ENCODE results near the gene CATSPERB. TPM values are rescaled to one million over a fixed set of nuclear protein-coding genes. Genes with fewer than 3 reads are reported as not detected.
A peak's percentile ranks its signal among the peaks of the same experiment; 100 is the strongest.

CATSPERB gene
- total RNA-seq, 1 experiment from 2014 or later = 2.1 TPM

DNA sequence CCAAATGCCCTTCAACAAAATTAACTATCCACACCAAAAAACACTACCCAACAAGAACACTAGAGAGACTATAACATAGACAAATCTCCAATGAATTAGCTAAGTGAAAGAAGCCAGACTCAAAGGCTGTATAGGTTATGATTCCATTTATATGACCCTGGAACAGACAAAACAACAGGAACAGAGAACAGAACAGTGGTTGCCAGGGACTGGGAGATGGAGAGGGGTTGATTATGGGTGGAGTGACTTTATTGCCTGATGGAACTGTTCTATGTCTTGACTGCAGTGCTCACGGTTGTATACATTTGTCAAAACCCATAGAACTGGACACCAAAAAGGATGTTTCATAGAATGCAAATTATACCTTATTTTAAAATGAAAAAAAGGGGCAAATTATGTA lies 14.9 kb downstream of the CATSPERB start:
- H3K4me3 Mint-ChIP-seq (ENCODE audit: unreplicated experiment) = no peak overlapping the region
- CTCF ChIA-PET = interaction anchor here (1.2 kb wide), 1 partner anchor 142 kb away, joined by 3 read pairs; no protein-coding TSS in a partner anchor
- no TSS peak for BruUV-seq (replicated peaks)

GRCh38 chr14:91714805-91715204 lies 17.1 kb downstream of the CATSPERB start:
- no TSS peak for BruUV-seq (replicated peaks)
- Mint-ChIP-seq H3K4me3 (ENCODE audit: unreplicated experiment) (no peak overlapping the region), H3K9me3 (ENCODE audit: unreplicated experiment) (no peaks in the 10 kb centered on the region), H3K4me1 (ENCODE audit: low read depth, unreplicated experiment) (no peaks in the 10 kb centered on the region), H3K36me3 (ENCODE audit: insufficient read depth, unreplicated experiment) (no peaks in the 10 kb centered on the region), H3K27me3 (ENCODE audit: insufficient read depth, unreplicated experiment) (peaks cover 2% of the 10 kb centered on the region), H3K27ac (ENCODE audit: unreplicated experiment) (no peak overlapping the region)
- ChIA-PET CTCF (interaction anchor here (1.1 kb wide), 1 partner anchor 185 kb away, joined by 3 read pairs; no protein-coding TSS in a partner anchor), POLR2A (no interaction called here)
- peak in 1 of 2 experiments; percentile 27 for DNase-seq
- Histone ChIP-seq H3K27me3 (replicated peaks; ENCODE audit: control insufficient read depth, insufficient read depth, low read length) (no peaks in the 10 kb centered on the region), H3K4me3 (ENCODE audit: low read depth, low read length) (no peak overlapping the region), H3K9me3 (no peaks in the 10 kb centered on the region), H3K36me3 (ENCODE audit: control insufficient read depth, insufficient read depth, low read length) (no peaks in the 10 kb centered on the region), H3K4me1 (no peaks in the 10 kb centered on the region)
- TF ChIP-seq, protein P1, sequence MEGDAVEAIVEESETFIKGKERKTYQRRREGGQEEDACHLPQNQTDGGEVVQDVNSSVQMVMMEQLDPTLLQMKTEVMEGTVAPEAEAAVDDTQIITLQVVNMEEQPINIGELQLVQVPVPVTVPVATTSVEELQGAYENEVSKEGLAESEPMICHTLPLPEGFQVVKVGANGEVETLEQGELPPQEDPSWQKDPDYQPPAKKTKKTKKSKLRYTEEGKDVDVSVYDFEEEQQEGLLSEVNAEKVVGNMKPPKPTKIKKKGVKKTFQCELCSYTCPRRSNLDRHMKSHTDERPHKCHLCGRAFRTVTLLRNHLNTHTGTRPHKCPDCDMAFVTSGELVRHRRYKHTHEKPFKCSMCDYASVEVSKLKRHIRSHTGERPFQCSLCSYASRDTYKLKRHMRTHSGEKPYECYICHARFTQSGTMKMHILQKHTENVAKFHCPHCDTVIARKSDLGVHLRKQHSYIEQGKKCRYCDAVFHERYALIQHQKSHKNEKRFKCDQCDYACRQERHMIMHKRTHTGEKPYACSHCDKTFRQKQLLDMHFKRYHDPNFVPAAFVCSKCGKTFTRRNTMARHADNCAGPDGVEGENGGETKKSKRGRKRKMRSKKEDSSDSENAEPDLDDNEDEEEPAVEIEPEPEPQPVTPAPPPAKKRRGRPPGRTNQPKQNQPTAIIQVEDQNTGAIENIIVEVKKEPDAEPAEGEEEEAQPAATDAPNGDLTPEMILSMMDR (IDR thresholded peaks at IDR 0.05; ENCODE audit: insufficient read depth in 1 of 2, low read depth in 1 of 2, low read length in 1 of 2, severe bottlenecking in 1 of 2, unreplicated experiment in 1 of 2) = peak; percentile 28 to 59
- intact Hi-C loops (cut with micrococcal nuclease; ENCODE audit: unreplicated experiment) = loop anchor here (5.0 kb wide), 1 partner anchor 182 kb away; no protein-coding TSS in a partner anchor

More for the DNA sequence above, 14.9 kb downstream of the CATSPERB start:
- Mint-ChIP-seq H3K9me3 (ENCODE audit: unreplicated experiment) (no peaks in the 10 kb centered on the region), H3K36me3 (ENCODE audit: insufficient read depth, unreplicated experiment) (no peaks in the 10 kb centered on the region), H3K27me3 (ENCODE audit: insufficient read depth, unreplicated experiment) (no peaks in the 10 kb centered on the region), H3K4me1 (ENCODE audit: low read depth, unreplicated experiment) (no peaks in the 10 kb centered on the region), H3K27ac (ENCODE audit: unreplicated experiment) (no peak overlapping the region)
- no peak for DNase-seq
- POLR2A ChIA-PET = no interaction called here
- no peak overlapping the region for H3K4me3 ChIP-seq (ENCODE audit: low read depth, low read length)
- no peaks in the 10 kb centered on the region for H3K27me3 ChIP-seq (replicated peaks; ENCODE audit: control insufficient read depth, insufficient read depth, low read length)
- H3K9me3 ChIP-seq = no peaks in the 10 kb centered on the region; the same call in 1 of the 2 replicates
- no peaks in the 10 kb centered on the region for H3K36me3 ChIP-seq (ENCODE audit: control insufficient read depth, insufficient read depth, low read length)
- H3K4me1 ChIP-seq = no peaks in the 10 kb centered on the region
- TF ChIP-seq, protein P1 (IDR thresholded peaks at IDR 0.05; ENCODE audit: insufficient read depth in 1 of 2, low read depth in 1 of 2, low read length in 1 of 2, severe bottlenecking in 1 of 2, unreplicated experiment in 1 of 2) = no peak
- intact Hi-C loops (cut with micrococcal nuclease; ENCODE audit: unreplicated experiment) = loop anchor here (5.0 kb wide), 1 partner anchor 180 kb away; no protein-coding TSS in a partner anchor

DNA sequence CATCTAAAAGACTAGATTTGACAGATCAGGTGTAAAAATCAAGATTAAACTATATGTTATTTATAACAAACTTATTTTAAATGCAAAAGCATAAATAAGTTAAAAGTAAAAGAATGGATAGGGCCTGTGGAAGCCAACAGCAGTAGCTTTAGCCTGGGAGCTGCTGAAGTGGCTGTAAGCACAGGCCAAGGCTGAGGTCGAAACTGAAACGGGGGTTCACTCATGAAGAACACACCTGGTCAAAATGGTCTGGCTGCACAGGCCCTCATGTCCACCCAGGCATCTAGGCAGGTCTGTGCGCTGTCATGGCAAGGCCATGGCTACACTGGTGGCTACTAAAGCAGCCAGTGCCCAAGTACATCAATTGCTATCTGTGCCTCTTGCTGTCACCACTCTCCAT lies 23.1 kb downstream of the CATSPERB start:
- intact Hi-C loops (cut with micrococcal nuclease; ENCODE audit: unreplicated experiment) = no loop called here
- H3K36me3 ChIP-seq (ENCODE audit: control insufficient read depth, insufficient read depth, low read length) = no peaks in the 10 kb centered on the region
- DNase-seq = no peak
- ChIA-PET POLR2A (no interaction called here), CTCF (interaction anchor here (0.7 kb wide), 1 partner anchor 292 kb away, joined by 4 read pairs; no protein-coding TSS in a partner anchor)
- H3K36me3 Mint-ChIP-seq (ENCODE audit: insufficient read depth, unreplicated experiment) = no peaks in the 10 kb centered on the region
- H3K9me3 Mint-ChIP-seq (ENCODE audit: unreplicated experiment) = peaks cover 10% of the 10 kb centered on the region
- H3K9me3 ChIP-seq = no peaks in the 10 kb centered on the region
- TF ChIP-seq, protein P1 (IDR thresholded peaks at IDR 0.05; ENCODE audit: insufficient read depth in 1 of 2, low read depth in 1 of 2, low read length in 1 of 2, severe bottlenecking in 1 of 2, unreplicated experiment in 1 of 2) = no peak
- H3K4me3 Mint-ChIP-seq (ENCODE audit: unreplicated experiment) = no peak overlapping the region
- no peaks in the 10 kb centered on the region for H3K27me3 ChIP-seq (replicated peaks; ENCODE audit: control insufficient read depth, insufficient read depth, low read length)
- H3K4me1 ChIP-seq = no peaks in the 10 kb centered on the region
- H3K4me3 ChIP-seq (ENCODE audit: low read depth, low read length) = no peak overlapping the region
- H3K4me1 Mint-ChIP-seq (ENCODE audit: low read depth, unreplicated experiment) = no peaks in the 10 kb centered on the region
- peaks cover 2% of the 10 kb centered on the region for H3K27me3 Mint-ChIP-seq (ENCODE audit: insufficient read depth, unreplicated experiment)
- no peak overlapping the region for H3K27ac Mint-ChIP-seq (ENCODE audit: unreplicated experiment)
- no TSS peak for BruUV-seq (replicated peaks)

All from Caco-2 (cell line).